ENCODE results near the gene GPR15. TPM values are rescaled to one million over a fixed set of nuclear protein-coding genes. Genes with fewer than 3 reads are reported as not detected.

Gene GPR15
- total RNA-seq, 2 experiments from 2014 or later: 8.4 to 9.6 TPM

DNA sequence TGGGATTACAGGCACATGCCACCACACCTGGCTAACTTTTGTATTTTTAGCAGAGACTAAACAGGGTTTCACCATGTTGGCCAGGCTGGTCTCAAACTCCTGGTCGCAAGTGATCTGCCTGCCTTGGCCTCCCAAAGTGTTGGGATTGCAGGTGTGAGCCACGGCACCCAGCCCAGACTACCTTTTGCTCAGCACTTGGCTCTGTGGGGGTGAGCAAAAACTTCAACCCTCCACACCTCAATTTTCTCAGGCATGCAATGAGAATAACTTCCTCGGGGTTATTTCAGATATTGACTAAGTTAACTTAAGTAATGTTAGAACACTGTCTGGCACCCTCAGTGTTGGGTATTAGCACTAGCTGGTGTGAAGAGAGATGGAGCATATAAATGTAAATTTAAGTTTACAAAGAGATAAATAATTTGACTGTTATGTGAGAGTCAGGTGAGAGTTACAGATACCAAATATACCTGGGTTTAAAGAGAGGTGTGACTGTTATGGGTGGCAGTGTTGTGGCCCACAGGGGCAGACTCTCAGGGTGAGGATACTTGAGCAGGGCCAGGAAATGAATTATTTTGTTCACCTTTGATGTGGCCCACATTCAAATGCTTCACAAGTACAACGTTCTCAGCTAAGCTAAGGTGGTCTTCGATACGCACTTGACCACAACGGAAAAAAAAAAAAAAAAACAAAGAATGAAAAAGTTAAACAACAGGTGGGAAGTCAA, 32.7 kb downstream of the GPR15 start:
- Mint-ChIP-seq H3K27ac (peak overlapping the region; percentile 100), H3K36me3 (ENCODE audit: low read depth) (peaks cover 5% of the 10 kb centered on the region), H3K27me3 (no peaks in the 10 kb centered on the region), H3K4me1 (ENCODE audit: low read depth) (peaks cover 83% of the 10 kb centered on the region), H3K4me3 (peak overlapping the region; percentile 61), H3K9me3 (no peaks in the 10 kb centered on the region)
- Histone ChIP-seq H3K27me3 (ENCODE audit: control insufficient read depth in 1 of 2, insufficient read depth in 2 of 2, low read length in 2 of 2) (no peaks in the 10 kb centered on the region), H3K36me3 (ENCODE audit: insufficient read depth, low read length) (no peaks in the 10 kb centered on the region), H3K27ac (ENCODE audit: low read depth in 1 of 2, low read length in 2 of 2) (peak overlapping the region; percentile 77 to 90), H3K4me3 (ENCODE audit: low read length) (no peak overlapping the region), H3K4me1 (ENCODE audit: insufficient read depth, low read length) (peaks cover 46% of the 10 kb centered on the region), H3K9me3 (ENCODE audit: control insufficient read depth in 1 of 2, insufficient read depth in 1 of 2, low read length in 2 of 2) (no peaks in the 10 kb centered on the region)
- ATAC-seq (ENCODE audit: poor library complexity) (peak; percentile 43), DNase-seq (peak in 11 of 14 experiments; percentile 12 to 86 (median 29))
- ChIA-PET POLR2A (interaction anchor here (0.7 to 7.1 kb wide), 22 partner anchors 8 to 743 kb away, joined by 3 to 169 read pairs (median 6); partner anchors contain the start of genes CLDND1, CPOX and CRYBG3), CTCF (interaction anchor here (0.6 to 1.4 kb wide), 10 partner anchors 8 to 691 kb away, joined by 3 to 5 read pairs (median 3); partner anchors contain the start of gene CPOX)
- intact Hi-C loops (cut with DNase I, micrococcal nuclease): loop anchor here in 1 of 2 experiments (5.0 kb wide), 1 partner anchor 33 kb away; no protein-coding TSS in a partner anchor
- TF ChIP-seq, protein P1, sequence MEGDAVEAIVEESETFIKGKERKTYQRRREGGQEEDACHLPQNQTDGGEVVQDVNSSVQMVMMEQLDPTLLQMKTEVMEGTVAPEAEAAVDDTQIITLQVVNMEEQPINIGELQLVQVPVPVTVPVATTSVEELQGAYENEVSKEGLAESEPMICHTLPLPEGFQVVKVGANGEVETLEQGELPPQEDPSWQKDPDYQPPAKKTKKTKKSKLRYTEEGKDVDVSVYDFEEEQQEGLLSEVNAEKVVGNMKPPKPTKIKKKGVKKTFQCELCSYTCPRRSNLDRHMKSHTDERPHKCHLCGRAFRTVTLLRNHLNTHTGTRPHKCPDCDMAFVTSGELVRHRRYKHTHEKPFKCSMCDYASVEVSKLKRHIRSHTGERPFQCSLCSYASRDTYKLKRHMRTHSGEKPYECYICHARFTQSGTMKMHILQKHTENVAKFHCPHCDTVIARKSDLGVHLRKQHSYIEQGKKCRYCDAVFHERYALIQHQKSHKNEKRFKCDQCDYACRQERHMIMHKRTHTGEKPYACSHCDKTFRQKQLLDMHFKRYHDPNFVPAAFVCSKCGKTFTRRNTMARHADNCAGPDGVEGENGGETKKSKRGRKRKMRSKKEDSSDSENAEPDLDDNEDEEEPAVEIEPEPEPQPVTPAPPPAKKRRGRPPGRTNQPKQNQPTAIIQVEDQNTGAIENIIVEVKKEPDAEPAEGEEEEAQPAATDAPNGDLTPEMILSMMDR (IDR thresholded peaks at IDR 0.05): no peak

DNA sequence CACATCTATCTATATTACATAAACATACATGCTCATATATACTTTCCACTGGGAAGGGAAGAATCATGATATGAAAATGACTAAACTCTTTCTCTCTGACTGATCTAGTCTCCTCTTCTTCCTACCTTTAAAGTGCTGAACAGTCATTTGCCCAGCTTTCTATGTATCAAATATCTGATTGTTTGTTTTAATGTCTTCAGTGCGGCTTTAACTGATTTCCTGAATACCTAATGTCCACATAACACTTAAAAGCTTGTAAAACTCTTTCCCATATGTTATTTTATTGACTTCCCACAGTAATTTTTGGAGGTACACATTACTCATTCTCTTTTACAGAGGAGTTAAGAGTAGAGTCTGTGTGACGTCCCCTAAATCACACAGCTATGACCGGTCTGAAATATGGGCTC, 33.5 kb downstream of the GPR15 start:
- Histone ChIP-seq H3K27ac (ENCODE audit: low read depth in 1 of 2, low read length in 2 of 2) (peak overlapping the region; percentile 65 to 90), H3K9me3 (ENCODE audit: control insufficient read depth in 1 of 2, insufficient read depth in 1 of 2, low read length in 2 of 2) (no peaks in the 10 kb centered on the region), H3K4me3 (ENCODE audit: low read length) (no peak overlapping the region), H3K4me1 (ENCODE audit: insufficient read depth, low read length) (peaks cover 46% of the 10 kb centered on the region), H3K27me3 (ENCODE audit: control insufficient read depth in 1 of 2, insufficient read depth in 2 of 2, low read length in 2 of 2) (no peaks in the 10 kb centered on the region), H3K36me3 (ENCODE audit: insufficient read depth, low read length) (no peaks in the 10 kb centered on the region)
- POLR2A ChIA-PET: interaction anchor here (0.7 to 7.1 kb wide), 10 partner anchors 9 to 58 kb away, joined by 3 to 169 read pairs (median 7); partner anchors contain the start of genes CLDND1 and CPOX
- intact Hi-C loops (cut with DNase I, micrococcal nuclease): no loop called here
- Mint-ChIP-seq H3K9me3 (no peaks in the 10 kb centered on the region), H3K4me1 (ENCODE audit: low read depth) (peaks cover 82% of the 10 kb centered on the region), H3K4me3 (peak overlapping the region; percentile 49), H3K36me3 (ENCODE audit: low read depth) (peaks cover 5% of the 10 kb centered on the region), H3K27me3 (no peaks in the 10 kb centered on the region), H3K27ac (peak overlapping the region; percentile 100)
- TF ChIP-seq, protein P1 (IDR thresholded peaks at IDR 0.05): no peak
- DNase-seq (peak in 1 of 14 experiments; percentile 35), ATAC-seq (ENCODE audit: poor library complexity) (no peak)
- CTCF ChIA-PET: interaction anchor here (0.7 to 1.4 kb wide), 4 partner anchors 12 to 63 kb away, joined by 3 to 5 read pairs (median 3); partner anchors contain the start of gene CPOX

DNA sequence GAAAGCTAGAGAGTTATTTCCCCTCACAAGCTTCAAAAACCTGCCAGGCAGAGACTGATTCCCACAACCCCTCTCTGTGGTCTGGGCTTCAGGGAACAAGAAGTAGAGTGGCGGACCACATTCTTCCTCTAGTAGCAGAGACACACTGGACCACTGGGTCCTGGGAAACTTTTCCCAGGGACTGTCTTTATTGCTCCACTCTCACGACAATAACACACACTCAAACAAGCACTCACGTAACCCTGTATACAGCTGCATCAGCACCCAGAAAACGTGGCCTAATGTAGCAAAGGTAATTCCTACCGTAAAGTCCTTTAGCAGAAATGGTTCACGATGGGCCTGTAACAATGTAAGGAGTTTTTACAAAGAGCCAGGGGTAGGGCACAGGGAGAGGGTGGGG, 34.1 kb downstream of the GPR15 start:
- H3K9me3 ChIP-seq (ENCODE audit: control insufficient read depth in 1 of 2, insufficient read depth in 1 of 2, low read length in 2 of 2): no peaks in the 10 kb centered on the region
- peak overlapping the region; percentile 100 for H3K27ac Mint-ChIP-seq
- H3K4me1 ChIP-seq (ENCODE audit: insufficient read depth, low read length): peaks cover 46% of the 10 kb centered on the region
- ATAC-seq (ENCODE audit: poor library complexity) (no peak), DNase-seq (peak in 1 of 14 experiments; percentile 27)
- H3K27me3 Mint-ChIP-seq: no peaks in the 10 kb centered on the region
- TF ChIP-seq, protein P1 (IDR thresholded peaks at IDR 0.05): no peak
- no peaks in the 10 kb centered on the region for H3K27me3 ChIP-seq (ENCODE audit: control insufficient read depth in 1 of 2, insufficient read depth in 2 of 2, low read length in 2 of 2)
- H3K27ac ChIP-seq (ENCODE audit: low read depth in 1 of 2, low read length in 2 of 2): peak overlapping the region in 1 of 2 donors; percentile 90
- H3K9me3 Mint-ChIP-seq: no peaks in the 10 kb centered on the region
- ChIA-PET CTCF (no interaction called here), POLR2A (interaction anchor here (1.0 to 7.1 kb wide), 5 partner anchors 11 to 59 kb away, joined by 3 to 169 read pairs (median 35); partner anchors contain the start of genes CLDND1 and CPOX)
- no peak overlapping the region for H3K4me3 ChIP-seq (ENCODE audit: low read length)
- H3K4me3 Mint-ChIP-seq: peak overlapping the region; percentile 49
- H3K36me3 ChIP-seq (ENCODE audit: insufficient read depth, low read length): no peaks in the 10 kb centered on the region
- peaks cover 5% of the 10 kb centered on the region for H3K36me3 Mint-ChIP-seq (ENCODE audit: low read depth)
- H3K4me1 Mint-ChIP-seq (ENCODE audit: low read depth): peaks cover 79% of the 10 kb centered on the region
- intact Hi-C loops (cut with DNase I, micrococcal nuclease): no loop called here
